CD4-positive, alpha-beta T cell treated with Interleukin-15 for 4 hours (primary cell): ENCODE results near the gene NUP85.
"Not testable (repeated sequence)": the region's sequence is repeated elsewhere in the genome, so short reads cannot be mapped to it uniquely, and the experiment has no call there.

Source experiments
- DNase-seq: peaks from one replicate; pipeline ENCODE4 v3.0.0-alpha.2; 2020; ENCODE audit warnings: low spot score

The NUP85 gene

GRCh38 chr17:75205793-75206163 lies 299 bp downstream of the NUP85 start:
- DNase-seq, result no peak

- DNase-seq, result not testable (repeated sequence)
Measured at GRCh38 chr17:75207050-75207407, 1.6 kb downstream of the NUP85 start.

- DNase-seq, result no peak
Measured at GRCh38 chr17:75207760-75208159, 2.3 kb downstream of the NUP85 start.

GRCh38 chr17:75208161-75208560 lies 2.7 kb downstream of the NUP85 start:
- DNase-seq, result no peak

- DNase-seq, result no peak
Measured at GRCh38 chr17:75209061-75209460, 3.6 kb downstream of the NUP85 start.

- DNase-seq, result no peak
Measured at GRCh38 chr17:75218131-75218530, 12.7 kb downstream of the NUP85 start.

- no peak for DNase-seq
Measured at GRCh38 chr17:75219815-75220214, 14.3 kb downstream of the NUP85 start.

- DNase-seq, result no peak
Measured at GRCh38 chr17:75225016-75225415, 19.5 kb downstream of the NUP85 start.

GRCh38 chr17:75227729-75228128 lies 22.2 kb downstream of the NUP85 start:
- DNase-seq, result no peak

- no peak for DNase-seq
Measured at GRCh38 chr17:75228305-75228704, 22.8 kb downstream of the NUP85 start.

- DNase-seq, result no peak
Measured at GRCh38 chr17:75228847-75229246, 23.4 kb downstream of the NUP85 start.

GRCh38 chr17:75231071-75231470 lies 25.6 kb downstream of the NUP85 start:
- no peak for DNase-seq

GRCh38 chr17:75231741-75232464 lies 26.4 kb downstream of the NUP85 start:
- DNase-seq, result no peak

GRCh38 chr17:75232786-75233185 lies 27.3 kb downstream of the NUP85 start:
- DNase-seq, result no peak

GRCh38 chr17:75237100-75238014 lies 31.9 kb downstream of the NUP85 start:
- DNase-seq, result no peak

GRCh38 chr17:75238020-75238580 lies 32.6 kb downstream of the NUP85 start:
- no peak for DNase-seq

GRCh38 chr17:75238684-75239191 lies 33.3 kb downstream of the NUP85 start:
- peak; percentile 60 for DNase-seq

GRCh38 chr17:75239214-75239613 lies 33.7 kb downstream of the NUP85 start:
- DNase-seq, result no peak

- DNase-seq, result no peak
Measured at GRCh38 chr17:75239778-75240393, 34.4 kb downstream of the NUP85 start.

GRCh38 chr17:75240394-75241142 lies 35.1 kb downstream of the NUP85 start:
- DNase-seq, result no peak

- DNase-seq, result no peak
Measured at GRCh38 chr17:75241143-75241430, 35.6 kb downstream of the NUP85 start.

- no peak for DNase-seq
Measured at GRCh38 chr17:75241502-75241901, 36.0 kb downstream of the NUP85 start.
